Hepatocyte (in vitro differentiated cells): ENCODE data around the gene ADAMTS13. TPM values are rescaled to one million over a fixed set of nuclear protein-coding genes. Genes with fewer than 3 reads are reported as not detected.

Experiments
- DNase-seq: peaks from one replicate; pipeline ENCODE4 v3.0.0-alpha.2; 2016; ENCODE audit warnings: low spot score
- H2AFZ ChIP-seq: fragments of 200-600 bp; sonication (generic); 2 replicates; pipeline ENCODE4 v1.6.0; 2016; ENCODE audit warnings: antibody characterized with exemption, mild to moderate bottlenecking
- H3K27ac ChIP-seq: fragments of 200-600 bp; sonication (generic); 2 replicates; pipeline ENCODE4 v1.5.1; 2016; ENCODE audit warnings: mild to moderate bottlenecking
- H3K27me3 ChIP-seq: fragments of 200-600 bp; sonication (generic); 2 replicates; pipeline ENCODE4 v1.6.1; 2016
- H3K36me3 ChIP-seq: fragments of 200-600 bp; sonication (generic); replicated peaks from 2 replicates; pipeline ENCODE4 v1.5.1; 2016; ENCODE audit warnings: low read depth; ENCODE audit not compliant: insufficient read depth
- H3K4me1 ChIP-seq: fragments of 200-600 bp; sonication (generic); 2 replicates; pipeline ENCODE4 v1.5.1; 2016; ENCODE audit warnings: mild to moderate bottlenecking, moderate library complexity; ENCODE audit not compliant: insufficient read depth
- H3K4me2 ChIP-seq: fragments of 200-600 bp; sonication (generic); 2 replicates; pipeline ENCODE4 v1.6.0; 2016
- H3K4me3 ChIP-seq: fragments of 200-600 bp; sonication (generic); 2 replicates; pipeline ENCODE4 v1.5.1; 2016; ENCODE audit warnings: mild to moderate bottlenecking
- H3K79me2 ChIP-seq: fragments of 200-600 bp; sonication (generic); 2 replicates; pipeline ENCODE4 v1.6.0; 2017; ENCODE audit warnings: mild to moderate bottlenecking
- H3K9me2 ChIP-seq: fragments of 200-600 bp; sonication (generic); replicated peaks from 2 replicates; pipeline ENCODE4 v1.6.0; 2017; ENCODE audit warnings: mild to moderate bottlenecking; ENCODE audit not compliant: insufficient read depth
- H3K9me3 ChIP-seq: fragments of 200-600 bp; sonication (generic); 2 replicates; pipeline ENCODE4 v1.5.1; 2016; ENCODE audit warnings: low read depth, mild to moderate bottlenecking
- H4K20me1 ChIP-seq: fragments of 200-600 bp; sonication (generic); 2 replicates; pipeline ENCODE4 v1.6.0; 2016; ENCODE audit warnings: mild to moderate bottlenecking; ENCODE audit not compliant: insufficient read depth, poor library complexity, severe bottlenecking
- EZH2 ChIP-seq: fragments of 200-600 bp; sonication (generic); IDR thresholded peaks from 2 replicates; pipeline ENCODE4 v1.6.1; 2016; ENCODE audit warnings: antibody characterized with exemption, mild to moderate bottlenecking, borderline replicate concordance
- EZH2phosphoT487 ChIP-seq: fragments of 200-600 bp; sonication (generic); IDR thresholded peaks from one replicate; pipeline ENCODE4 v1.6.1; 2018; ENCODE audit warnings: antibody characterized with exemption, mild to moderate bottlenecking, low read depth, moderate library complexity; ENCODE audit not compliant: unreplicated experiment, severe bottlenecking
- WGBS: methylation state at CpG from one replicate; pipeline ENCODE4 v1.1.6; 2016; ENCODE audit warnings: low lambda C conversion rate; ENCODE audit errors: missing lambda C conversion rate; 5-methylcytosine and 5-hydroxymethylcytosine counted together
- polyA plus RNA-seq: library from polyadenylated mRNA; unstranded; fragments of >200 nt; fragmentation: Nextera tagmentation; extraction: Ambion mirVana; gene quantifications from 2 replicates; pipeline ENCODE4 v1.2.1, GENCODE V29; 2016
- total RNA-seq: library from RNA; depleted of rRNA; stranded (reverse); fragments of >200 nt; gene quantifications from 2 replicates; pipeline ENCODE4 v1.2.3, GENCODE V29; 2014
- TF ChIP-seq, protein P1 (sequence below): fragments of 200-600 bp; sonication (generic); IDR thresholded peaks from 2 replicates; pipeline ENCODE4 v1.5.1; 2016; ENCODE audit warnings: antibody characterized with exemption, mild to moderate bottlenecking; ENCODE audit not compliant: poor library complexity

The ADAMTS13 gene
- total and polyA plus RNA-seq, 2 experiments from 2014 or later, result 6.5 to 6.8 TPM

DNA sequence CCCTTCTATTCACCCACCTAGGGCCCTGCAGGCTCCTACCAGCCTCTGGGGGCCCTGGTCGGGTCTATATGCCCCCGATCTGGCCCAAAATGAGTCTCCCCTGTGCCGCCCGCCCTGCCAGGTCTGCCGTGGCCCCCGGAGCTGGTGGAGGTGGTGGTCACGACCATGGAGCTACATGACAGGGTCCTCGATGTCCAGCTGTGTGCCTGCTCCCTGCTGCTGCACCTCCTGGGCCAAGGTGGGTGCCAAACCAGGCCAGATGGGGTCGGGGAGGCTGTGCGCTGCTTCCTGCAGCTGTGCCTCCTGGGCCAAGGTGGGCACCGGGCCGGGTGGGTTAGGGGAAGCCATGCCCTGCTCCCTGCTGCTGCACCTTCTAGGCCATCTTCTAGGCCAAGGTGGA, 21.9 kb upstream of the ADAMTS13 start:
- TF ChIP-seq EZH2 (no peak), EZH2phosphoT487 (no peak)
- TF ChIP-seq, protein P1, sequence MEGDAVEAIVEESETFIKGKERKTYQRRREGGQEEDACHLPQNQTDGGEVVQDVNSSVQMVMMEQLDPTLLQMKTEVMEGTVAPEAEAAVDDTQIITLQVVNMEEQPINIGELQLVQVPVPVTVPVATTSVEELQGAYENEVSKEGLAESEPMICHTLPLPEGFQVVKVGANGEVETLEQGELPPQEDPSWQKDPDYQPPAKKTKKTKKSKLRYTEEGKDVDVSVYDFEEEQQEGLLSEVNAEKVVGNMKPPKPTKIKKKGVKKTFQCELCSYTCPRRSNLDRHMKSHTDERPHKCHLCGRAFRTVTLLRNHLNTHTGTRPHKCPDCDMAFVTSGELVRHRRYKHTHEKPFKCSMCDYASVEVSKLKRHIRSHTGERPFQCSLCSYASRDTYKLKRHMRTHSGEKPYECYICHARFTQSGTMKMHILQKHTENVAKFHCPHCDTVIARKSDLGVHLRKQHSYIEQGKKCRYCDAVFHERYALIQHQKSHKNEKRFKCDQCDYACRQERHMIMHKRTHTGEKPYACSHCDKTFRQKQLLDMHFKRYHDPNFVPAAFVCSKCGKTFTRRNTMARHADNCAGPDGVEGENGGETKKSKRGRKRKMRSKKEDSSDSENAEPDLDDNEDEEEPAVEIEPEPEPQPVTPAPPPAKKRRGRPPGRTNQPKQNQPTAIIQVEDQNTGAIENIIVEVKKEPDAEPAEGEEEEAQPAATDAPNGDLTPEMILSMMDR, result no peak
- Histone ChIP-seq H3K27ac (no peak overlapping the region), H3K4me3 (no peak overlapping the region), H2AFZ (no peak overlapping the region), H3K4me1 (no peaks in the 10 kb centered on the region), H3K9me2 (no peaks in the 10 kb centered on the region), H3K79me2 (no peaks in the 10 kb centered on the region), H3K4me2 (no peak overlapping the region), H3K27me3 (no peaks in the 10 kb centered on the region), H3K36me3 (no peaks in the 10 kb centered on the region), H3K9me3 (no peaks in the 10 kb centered on the region), H4K20me1 (no peaks in the 10 kb centered on the region)
- no peak for DNase-seq
- whole genome bisulfite sequencing, result 96% methylated on average over 8 of the region's 12 CpGs

DNA sequence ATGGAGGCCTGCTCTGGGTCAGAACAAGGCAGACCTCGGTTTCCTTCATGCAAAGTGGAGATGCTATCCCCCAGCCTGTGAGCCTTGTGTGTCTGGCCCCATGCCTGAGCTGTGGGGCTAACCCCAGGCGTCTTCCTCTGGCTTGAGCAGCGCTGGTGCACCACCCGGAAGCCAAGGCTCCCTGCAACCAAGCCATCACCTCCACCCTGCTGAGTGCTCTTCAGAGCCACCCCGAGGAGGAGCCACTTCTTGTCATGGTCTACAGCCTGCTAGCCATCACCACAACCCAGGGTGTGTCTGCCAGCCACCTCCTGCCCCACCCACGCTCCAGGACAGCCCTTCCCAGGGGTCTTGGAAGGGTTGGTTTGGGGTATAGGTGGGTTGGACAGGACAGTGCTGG, 20.6 kb upstream of the ADAMTS13 start:
- H3K79me2 ChIP-seq, result no peaks in the 10 kb centered on the region
- no peaks in the 10 kb centered on the region for H3K36me3 ChIP-seq
- TF ChIP-seq EZH2, result no peak
- TF ChIP-seq EZH2phosphoT487, result no peak
- TF ChIP-seq, protein P1, result no peak
- H4K20me1 ChIP-seq, result no peaks in the 10 kb centered on the region
- no peaks in the 10 kb centered on the region for H3K4me1 ChIP-seq
- 88% methylated on average over 6 of the region's 6 CpGs for WGBS
- H3K9me2 ChIP-seq, result no peaks in the 10 kb centered on the region
- H3K27me3 ChIP-seq, result no peaks in the 10 kb centered on the region
- no peak overlapping the region for H3K4me2 ChIP-seq
- no peak overlapping the region for H3K4me3 ChIP-seq
- H3K9me3 ChIP-seq, result no peaks in the 10 kb centered on the region
- DNase-seq, result no peak
- H3K27ac ChIP-seq, result no peak overlapping the region
- no peak overlapping the region for H2AFZ ChIP-seq

DNA sequence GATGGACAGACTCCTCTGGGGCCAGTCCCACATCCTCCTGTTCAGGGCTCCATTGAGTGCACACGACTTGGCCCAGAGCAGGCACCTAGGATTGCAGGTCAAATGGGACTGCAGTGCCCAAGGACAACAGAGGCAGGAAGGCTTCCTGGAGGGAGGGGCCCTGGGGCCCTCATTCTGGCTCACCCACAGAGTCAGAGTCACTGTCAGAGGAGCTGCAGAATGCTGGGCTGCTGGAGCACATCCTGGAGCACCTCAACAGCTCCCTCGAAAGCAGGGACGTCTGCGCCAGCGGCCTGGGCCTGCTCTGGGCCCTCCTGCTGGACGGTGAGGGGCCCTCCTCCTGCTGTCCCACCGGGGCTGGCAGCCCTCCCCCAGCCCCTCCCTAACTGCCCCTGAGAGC, 19.5 kb upstream of the ADAMTS13 start:
- Histone ChIP-seq H3K36me3 (no peaks in the 10 kb centered on the region), H3K4me2 (no peak overlapping the region), H2AFZ (no peak overlapping the region), H3K79me2 (no peaks in the 10 kb centered on the region), H3K4me3 (no peak overlapping the region), H3K27me3 (no peaks in the 10 kb centered on the region), H3K27ac (no peak overlapping the region), H3K9me3 (no peaks in the 10 kb centered on the region), H3K9me2 (no peaks in the 10 kb centered on the region), H3K4me1 (no peaks in the 10 kb centered on the region), H4K20me1 (no peaks in the 10 kb centered on the region)
- no peak for DNase-seq
- WGBS, result 86% methylated on average over 7 of the region's 7 CpGs
- TF ChIP-seq, protein P1, result no peak
- TF ChIP-seq EZH2phosphoT487, result no peak
- no peak for TF ChIP-seq EZH2
